ENCODE results near the gene SLC16A7. TPM values are rescaled to one million over a fixed set of nuclear protein-coding genes. Genes with fewer than 3 reads are reported as not detected.

Gene SLC16A7
- total RNA-seq, 1 donor from 2014 or later = 12.6 TPM

- peaks cover 0 to 5% of the 10 kb centered on the region in 2 donors for H3K4me1 ChIP-seq
- intact Hi-C loops (cut with DNase I) = loop anchor here (10.0 kb wide), 3 partner anchors 139 to 1169 kb away; no protein-coding TSS in a partner anchor
- DNase-seq (ENCODE audit: low spot score in 2 of 2) = no peak
Measured at GRCh38 chr12:59593761-59594160, 2.1 kb upstream of the SLC16A7 start.

GRCh38 chr12:59594943-59595500 is 807 bp upstream of the SLC16A7 start:
- H3K4me1 ChIP-seq = peaks cover 0 to 13% of the 10 kb centered on the region in 2 donors
- intact Hi-C loops (cut with DNase I) = loop anchor here (10.0 kb wide), 3 partner anchors 140 to 1170 kb away; no protein-coding TSS in a partner anchor
- H3K27me3 ChIP-seq = no peaks in the 10 kb centered on the region
- no peaks in the 10 kb centered on the region for H3K36me3 ChIP-seq
- H3K9me3 ChIP-seq = no peaks in the 10 kb centered on the region
- peak overlapping the region; percentile 98 to 99 for H3K27ac ChIP-seq
- no peak for TF ChIP-seq CTCF (IDR thresholded peaks at IDR 0.05)
- DNase-seq (ENCODE audit: low spot score in 2 of 2) = no peak
- peak overlapping the region; percentile 81 to 82 for H3K4me3 ChIP-seq

More at GRCh38 chr12:59593761-59594160, 2.1 kb upstream of the SLC16A7 start:
- Histone ChIP-seq H3K36me3 (no peaks in the 10 kb centered on the region), H3K27ac (no peak overlapping the region), H3K4me3 (no peak overlapping the region), H3K9me3 (no peaks in the 10 kb centered on the region), H3K27me3 (no peaks in the 10 kb centered on the region)
- no peak for TF ChIP-seq CTCF (IDR thresholded peaks at IDR 0.05)

GRCh38 chr12:59595565-59595882 is 305 bp upstream of the SLC16A7 start:
- no peak for DNase-seq (ENCODE audit: low spot score in 2 of 2)
- H3K4me3 ChIP-seq = peak overlapping the region; percentile 81 to 82
- H3K36me3 ChIP-seq = no peaks in the 10 kb centered on the region
- intact Hi-C loops (cut with DNase I) = loop anchor here (10.0 kb wide), 3 partner anchors 141 to 1171 kb away; no protein-coding TSS in a partner anchor
- peak overlapping the region; percentile 98 to 99 for H3K27ac ChIP-seq
- peaks cover 0 to 15% of the 10 kb centered on the region in 2 donors for H3K4me1 ChIP-seq
- no peaks in the 10 kb centered on the region for H3K9me3 ChIP-seq
- TF ChIP-seq CTCF (IDR thresholded peaks at IDR 0.05) = no peak
- H3K27me3 ChIP-seq = no peaks in the 10 kb centered on the region

- intact Hi-C loops (cut with DNase I) = loop anchor here (2.0 to 10.0 kb wide), 4 partner anchors 53 to 1173 kb away; no protein-coding TSS in a partner anchor
- no peak for TF ChIP-seq CTCF (IDR thresholded peaks at IDR 0.05)
- peak; percentile 36 to 92 for DNase-seq (ENCODE audit: low spot score in 2 of 2)
- Histone ChIP-seq H3K9me3 (no peaks in the 10 kb centered on the region), H3K27ac (peak overlapping the region; percentile 98 to 99), H3K4me3 (peak overlapping the region; percentile 81 to 82), H3K36me3 (no peaks in the 10 kb centered on the region), H3K27me3 (no peaks in the 10 kb centered on the region), H3K4me1 (peaks cover 0 to 15% of the 10 kb centered on the region in 2 donors)
Measured at GRCh38 chr12:59597385-59597781, 1.6 kb downstream of the SLC16A7 start.

- intact Hi-C loops (cut with DNase I) = loop anchor here (2.0 to 5.0 kb wide), 2 partner anchors 15 to 683 kb away; no protein-coding TSS in a partner anchor
- H3K4me1 ChIP-seq = peaks cover 0 to 15% of the 10 kb centered on the region in 2 donors
- H3K9me3 ChIP-seq = no peaks in the 10 kb centered on the region
- no peaks in the 10 kb centered on the region for H3K27me3 ChIP-seq
- no peaks in the 10 kb centered on the region for H3K36me3 ChIP-seq
- no peak overlapping the region for H3K4me3 ChIP-seq
- TF ChIP-seq CTCF (IDR thresholded peaks at IDR 0.05) = no peak
- peak overlapping the region; percentile 86 to 98 for H3K27ac ChIP-seq
- no peak for DNase-seq (ENCODE audit: low spot score in 2 of 2)
Measured at GRCh38 chr12:59600171-59600570, 4.3 kb downstream of the SLC16A7 start.

Measured in ascending aorta (tissue), 2 donors.